T follicular helper cell (primary cell): Measurements from ENCODE around the gene SLC1A2.

Experiments used
- DNase-seq: peaks from one replicate; pipeline ENCODE4 v3.0.0-alpha.2; 2020; ENCODE audit warnings: low read depth
- total RNA-seq, 2 experiments: gene quantifications; one replicate each; lab custom pipeline; 2026; lab: John Stamatoyannopoulos, UW

SLC1A2 gene
- 0 reads per million in 2 experiments for total RNA-seq

DNA sequence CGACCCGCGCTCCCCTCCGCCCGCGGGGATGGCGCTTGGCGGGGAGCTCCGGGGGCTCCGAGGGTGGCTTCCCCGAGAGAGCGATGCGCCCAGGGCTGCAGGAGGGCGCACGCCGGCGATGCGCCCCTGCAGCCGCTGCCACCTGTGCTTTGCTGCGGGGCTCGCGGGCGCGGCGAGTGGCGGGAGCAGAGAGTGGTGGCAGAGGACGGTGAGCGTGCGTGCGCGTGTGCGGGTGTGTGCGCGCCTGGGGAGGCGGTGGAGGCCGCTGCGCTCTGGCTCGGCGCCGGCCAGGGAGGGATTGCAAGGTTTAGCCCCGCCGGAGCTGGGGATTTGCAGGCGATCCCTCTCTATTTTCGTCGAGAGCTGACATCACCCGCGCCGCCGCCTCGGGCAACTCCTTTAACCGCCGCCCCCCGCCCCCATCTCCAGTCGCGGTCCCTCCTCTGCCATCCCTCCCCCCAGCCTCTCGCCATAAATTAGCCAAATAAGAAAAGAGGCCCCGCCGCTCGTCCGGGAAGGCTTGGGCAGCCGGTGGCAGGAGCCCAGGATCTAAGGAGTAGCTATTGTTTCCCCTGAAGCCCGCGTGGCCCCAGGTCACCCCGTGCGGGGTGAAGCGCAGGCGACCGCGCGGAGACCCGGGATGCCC is at the start of gene SLC1A2:
Gene SLC1A2 (minus strand): TSS at position 375 of the 646 bp plus-strand sequence. CDS start 592 bp downstream, outside the sequence.
- no peak for DNase-seq

DNA sequence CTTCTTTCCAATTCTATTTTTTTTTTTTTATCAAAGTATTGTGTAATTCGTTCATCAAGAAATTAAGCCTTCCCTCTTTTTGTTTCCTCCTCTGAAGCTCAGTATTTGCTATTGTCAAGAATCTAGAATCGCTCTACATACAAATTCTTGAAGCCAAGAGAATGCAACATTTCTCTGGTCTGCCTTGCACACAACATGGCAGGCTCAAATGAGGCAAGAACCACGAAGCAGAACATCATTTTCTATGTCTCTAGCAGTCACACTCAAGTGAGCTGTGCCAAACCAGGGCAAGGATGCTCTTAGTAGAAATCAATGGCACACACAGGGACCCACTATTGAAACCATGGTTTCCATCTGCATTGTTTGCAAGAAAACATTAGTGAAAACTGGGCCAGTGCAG is 46.7 kb upstream of the SLC1A2 start:
- no peak for DNase-seq

DNA sequence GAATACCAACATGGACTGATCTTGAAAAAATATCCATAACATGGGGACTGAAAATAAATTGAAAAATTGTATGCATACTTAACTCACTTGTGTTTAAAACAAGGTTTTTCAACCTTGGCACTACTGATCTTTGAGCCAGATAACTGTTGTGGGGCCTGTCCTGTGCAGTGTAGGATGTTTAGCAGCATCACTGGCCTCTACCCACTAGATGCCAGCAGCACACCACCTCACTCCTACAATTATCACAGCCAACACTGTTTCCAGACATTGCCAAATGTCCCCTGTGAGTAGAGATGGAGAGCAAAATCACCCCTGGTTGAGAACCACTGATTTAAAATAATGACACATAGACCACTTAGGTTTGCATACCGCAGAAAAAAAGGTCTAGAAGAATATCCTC is 45.0 kb upstream of the SLC1A2 start:
- DNase-seq = no peak

DNA sequence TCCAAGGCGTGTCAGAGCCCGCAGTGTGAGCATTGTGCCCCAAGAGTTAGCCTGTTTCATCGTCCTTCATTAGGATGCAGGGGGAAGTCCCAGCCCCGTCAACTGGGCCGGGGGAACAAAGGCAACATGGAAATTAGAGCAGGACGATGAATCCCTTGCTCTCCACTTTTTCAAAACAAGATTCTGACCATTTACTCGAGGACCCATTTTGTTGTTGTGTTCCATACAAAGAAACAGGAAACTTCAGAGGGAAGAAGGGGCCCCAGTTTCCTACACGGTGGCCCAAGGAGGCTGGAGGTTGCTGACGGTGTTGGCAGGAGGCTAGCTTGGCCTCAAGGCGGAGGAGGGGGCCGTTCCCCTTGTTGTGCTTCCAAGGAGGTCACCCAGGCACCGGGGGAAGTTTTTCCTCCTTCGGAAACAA is 44.0 kb upstream of the SLC1A2 start:
- no peak for DNase-seq

DNA sequence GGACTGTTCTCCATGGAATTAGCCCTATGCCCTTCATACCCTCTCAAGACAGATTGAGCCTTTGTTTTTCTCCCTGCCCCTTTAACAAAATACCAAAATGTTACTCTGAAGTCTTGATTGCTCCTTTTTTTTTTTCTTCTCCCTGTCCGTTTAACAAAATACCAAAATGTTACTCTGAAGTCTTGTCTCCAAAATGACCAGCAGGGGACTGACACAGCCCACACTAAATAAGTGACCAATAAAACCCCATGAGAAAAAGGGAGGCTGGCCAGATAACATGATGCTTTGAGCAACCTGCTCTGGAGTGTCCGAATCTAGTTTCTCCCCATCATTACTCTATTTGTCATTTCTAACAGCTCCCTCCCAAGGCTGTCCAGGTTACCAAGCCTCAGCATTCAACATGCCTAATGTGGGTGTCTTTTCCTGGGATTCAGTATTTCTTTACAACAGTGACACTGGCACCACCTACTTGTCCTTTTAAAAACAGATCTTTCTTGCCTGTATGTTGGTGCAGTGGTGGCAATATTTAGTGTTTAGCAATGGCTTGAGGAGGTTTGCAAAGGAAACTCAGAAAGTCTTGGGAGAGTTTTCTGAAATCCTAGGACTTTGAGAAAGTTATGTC is 42.7 kb upstream of the SLC1A2 start:
- no peak for DNase-seq

DNA sequence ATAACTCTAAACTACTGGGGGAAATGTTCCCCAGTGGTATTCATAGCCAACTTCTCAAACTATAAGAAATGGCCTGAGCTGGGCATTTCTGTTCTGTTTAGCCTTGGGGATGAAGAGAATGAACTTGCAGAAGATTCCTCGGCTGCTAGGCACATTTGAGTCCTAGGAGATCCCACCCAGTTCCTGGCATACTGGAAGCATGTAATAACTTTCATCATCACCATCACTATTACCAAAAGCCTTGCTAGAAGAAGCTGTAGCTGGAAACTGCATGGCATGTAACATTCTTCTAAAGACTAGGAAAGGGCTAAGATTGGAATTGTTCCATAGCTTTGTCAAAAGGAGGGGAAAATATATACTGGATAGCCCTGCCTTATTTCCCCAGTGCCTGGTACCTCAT is 40.1 kb upstream of the SLC1A2 start:
- no peak for DNase-seq

DNA sequence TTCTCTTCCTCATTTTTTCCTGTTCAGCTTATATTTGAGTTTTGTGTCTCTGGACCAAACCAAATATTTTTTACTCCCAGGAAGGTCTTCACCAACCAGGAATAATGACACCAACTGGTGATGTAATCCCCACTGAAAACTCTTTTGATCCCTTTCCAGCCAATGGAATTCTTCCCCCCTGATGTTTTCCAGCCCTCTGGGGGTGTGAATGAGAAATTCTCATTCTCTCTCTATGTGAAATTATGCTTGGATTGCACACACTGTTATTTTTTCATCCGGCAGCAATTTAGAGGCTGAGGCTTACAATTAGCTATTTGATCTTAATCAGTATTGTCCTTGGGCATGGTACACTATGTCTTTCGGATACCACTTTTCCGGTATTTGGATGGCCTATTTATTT is 39.5 kb upstream of the SLC1A2 start:
- DNase-seq = no peak

DNA sequence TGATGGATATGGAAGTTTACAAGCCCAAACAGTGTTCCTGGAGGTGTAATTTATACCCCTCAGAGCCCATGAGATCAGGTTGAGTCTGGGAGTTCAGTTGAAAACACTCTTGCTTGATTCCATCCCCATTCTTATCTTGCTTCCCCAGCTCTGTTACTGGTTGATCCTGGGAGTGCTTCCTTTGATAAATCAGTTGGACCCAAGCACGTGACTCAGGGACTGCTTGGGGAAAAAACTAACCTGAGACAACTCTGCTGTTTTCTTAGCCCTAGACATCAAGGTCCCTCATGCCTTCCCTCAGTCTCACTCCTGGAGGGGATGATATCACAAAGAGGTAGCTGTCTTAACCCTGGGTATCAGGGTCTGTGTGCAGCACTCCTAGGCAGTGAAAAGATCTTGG is 35.0 kb upstream of the SLC1A2 start:
- no peak for DNase-seq

DNA sequence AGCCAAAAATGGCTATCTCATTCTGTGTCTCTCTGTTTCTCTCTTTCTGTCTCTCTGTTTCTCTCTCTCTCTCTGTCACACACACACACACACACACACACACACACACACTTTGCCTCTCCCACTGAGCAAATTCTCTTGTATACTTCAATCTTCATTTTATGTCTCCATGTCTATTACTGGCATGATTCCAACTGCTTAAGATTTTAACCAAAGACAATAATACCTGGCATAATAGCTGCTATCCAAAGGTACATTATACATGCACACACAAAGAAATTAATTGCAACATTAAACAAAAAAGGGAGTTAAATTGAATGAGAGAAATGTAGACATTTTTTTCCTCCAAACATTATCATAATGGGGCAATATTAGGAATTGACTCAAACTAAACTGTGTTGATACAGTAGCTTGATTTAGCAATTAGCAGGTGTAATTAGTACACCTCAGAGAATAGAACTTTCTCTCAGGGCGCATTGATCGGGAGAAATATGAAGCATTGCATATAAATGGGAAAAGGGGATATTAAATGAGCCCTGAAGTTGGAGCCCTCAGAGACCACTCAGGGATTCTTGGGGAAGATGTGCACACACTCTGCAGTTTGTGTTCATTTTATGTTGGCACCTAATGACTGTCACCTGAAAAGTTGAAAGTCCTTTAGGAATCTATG is 17.4 kb upstream of the SLC1A2 start:
- DNase-seq = no peak

DNA sequence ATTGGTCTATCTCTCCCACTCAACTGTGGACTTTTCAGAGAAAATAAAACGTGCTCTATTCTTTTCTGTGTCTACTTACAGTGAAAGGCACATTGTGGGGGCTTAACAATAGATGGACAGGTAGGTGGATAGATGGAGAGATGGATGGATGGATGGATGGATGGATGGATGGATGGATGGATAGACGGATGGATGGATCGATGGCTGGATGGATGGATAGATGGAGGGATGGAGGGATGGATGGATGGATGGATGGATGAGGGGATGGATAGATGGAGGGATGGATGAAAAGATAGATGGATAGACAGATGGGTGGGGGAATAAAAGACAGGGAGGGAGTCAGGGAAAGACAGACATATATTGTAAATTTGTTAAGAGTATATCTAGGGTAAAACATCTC is 14.2 kb upstream of the SLC1A2 start:
- DNase-seq = no peak

DNA sequence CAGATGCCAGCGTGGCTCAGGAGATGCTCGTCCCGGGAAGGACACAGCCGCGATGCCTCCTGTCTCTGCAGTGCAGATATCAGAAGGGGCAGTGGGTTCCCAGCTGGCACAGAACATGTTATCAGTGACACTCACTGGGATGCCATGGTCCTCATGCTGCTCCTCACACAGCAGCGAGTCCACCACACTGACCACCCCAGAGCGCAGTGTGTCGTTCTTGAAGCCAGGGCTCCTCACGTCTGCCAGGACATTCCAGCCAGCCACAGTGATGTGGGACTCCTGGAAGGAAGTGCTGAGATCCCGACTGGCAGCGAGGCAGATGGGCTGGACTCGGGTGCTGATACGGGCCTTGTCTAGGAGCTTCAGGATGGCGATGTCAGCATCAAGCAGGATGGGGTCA is 13.1 kb upstream of the SLC1A2 start:
- no peak for DNase-seq

DNA sequence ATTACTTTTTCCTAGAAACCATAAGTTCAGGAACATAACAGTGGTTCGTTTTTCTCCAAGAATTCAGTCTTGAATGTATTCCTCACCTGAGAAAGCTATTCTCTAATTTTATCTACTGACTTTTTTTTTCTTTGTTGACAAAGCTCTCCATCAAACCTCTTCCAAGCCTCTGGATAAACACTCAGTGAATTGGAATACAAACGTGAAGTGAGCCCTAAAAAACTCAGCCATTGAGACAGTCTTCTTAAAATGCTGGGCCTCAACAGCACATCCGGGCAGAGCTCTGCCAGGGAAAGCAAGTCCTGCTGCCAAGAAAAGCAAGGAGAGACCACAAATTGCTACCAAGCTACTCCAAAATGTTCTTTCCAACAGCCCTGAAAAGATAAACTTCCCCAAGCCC is 7.7 kb upstream of the SLC1A2 start:
- DNase-seq = no peak

DNA sequence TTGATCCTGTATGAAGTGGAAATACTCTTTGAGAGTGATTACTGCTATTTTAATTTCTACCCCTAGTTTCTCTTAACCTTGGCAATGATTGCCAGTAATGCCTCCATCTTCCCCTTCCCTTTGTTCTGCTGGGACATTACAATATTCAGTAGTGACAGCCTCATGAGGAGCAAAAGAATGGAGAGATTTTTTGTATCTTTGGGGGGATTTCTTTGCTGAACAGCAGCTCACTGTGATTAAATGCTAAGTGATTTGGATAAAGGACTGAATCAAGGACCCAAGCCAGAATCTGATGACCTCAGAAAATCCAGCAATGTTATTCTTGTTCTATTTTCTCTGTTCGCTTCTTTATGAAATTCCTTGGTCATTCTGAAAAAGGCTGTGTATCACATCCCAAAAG is 7.0 kb upstream of the SLC1A2 start:
- DNase-seq = no peak

DNA sequence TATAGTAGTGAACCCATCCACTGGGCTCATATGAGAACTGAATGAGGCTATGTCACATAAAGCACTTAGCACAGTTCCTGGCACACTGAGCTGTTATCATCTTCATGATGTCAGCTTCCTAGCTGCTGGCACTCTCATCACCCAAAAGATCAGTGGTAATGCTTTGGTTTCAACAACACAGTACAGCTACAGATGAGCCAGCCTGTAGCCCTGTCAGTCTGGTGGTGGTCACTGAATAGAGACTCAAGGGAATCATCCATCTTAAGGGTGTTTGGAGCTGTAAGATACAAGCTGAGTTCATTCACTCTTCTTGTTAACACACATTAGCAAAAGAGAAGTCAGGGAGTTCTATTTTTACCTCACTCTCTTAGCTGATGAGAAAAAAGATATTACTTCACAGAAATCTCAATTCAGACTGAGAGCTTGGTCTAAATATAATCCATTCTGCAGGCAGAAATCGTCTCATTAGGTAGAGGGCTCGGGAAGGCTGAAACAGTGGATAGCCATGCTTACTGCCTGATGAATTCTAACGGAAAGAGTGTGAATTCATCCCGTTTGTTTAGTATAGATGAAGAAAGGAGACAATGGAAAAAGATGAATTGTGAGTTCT is 6.3 kb upstream of the SLC1A2 start:
- DNase-seq = no peak

DNA sequence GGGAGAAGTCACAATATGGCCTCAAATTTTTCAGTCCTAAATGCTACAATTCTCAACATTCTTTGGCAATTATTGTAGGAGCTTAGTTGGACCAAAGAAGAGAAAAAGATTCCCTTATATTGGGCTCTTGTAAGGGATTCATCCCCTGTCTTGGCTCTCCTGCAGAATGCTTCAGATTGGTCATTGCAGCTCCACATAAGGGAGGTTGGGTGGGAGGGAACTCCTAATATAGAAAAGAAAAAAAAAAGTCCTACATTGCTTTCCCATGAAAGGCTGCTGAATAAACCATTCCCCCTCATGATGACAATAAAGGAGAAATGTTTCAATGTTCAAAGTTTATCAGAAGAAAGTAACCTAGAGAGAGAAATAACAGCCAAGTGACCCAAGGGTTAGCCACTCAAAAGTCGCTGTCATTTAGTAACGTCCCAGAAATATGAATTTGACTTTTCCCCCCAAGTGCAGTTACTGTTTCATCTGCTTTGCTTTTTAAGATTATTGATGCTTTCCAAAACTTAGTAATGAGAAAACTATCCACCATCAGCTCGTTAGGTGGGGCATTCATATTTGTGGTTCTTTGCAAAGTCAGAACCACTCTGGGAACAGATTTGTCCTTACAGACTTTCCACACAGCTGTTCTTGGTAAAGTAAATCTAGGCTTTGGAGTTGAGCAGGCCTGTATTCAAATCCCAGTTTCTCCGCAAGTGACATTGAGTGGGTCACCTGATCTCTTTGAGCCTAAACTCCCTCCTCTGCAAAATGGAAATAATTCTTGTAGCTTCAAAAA is 5.0 kb upstream of the SLC1A2 start:
- no peak for DNase-seq

DNA sequence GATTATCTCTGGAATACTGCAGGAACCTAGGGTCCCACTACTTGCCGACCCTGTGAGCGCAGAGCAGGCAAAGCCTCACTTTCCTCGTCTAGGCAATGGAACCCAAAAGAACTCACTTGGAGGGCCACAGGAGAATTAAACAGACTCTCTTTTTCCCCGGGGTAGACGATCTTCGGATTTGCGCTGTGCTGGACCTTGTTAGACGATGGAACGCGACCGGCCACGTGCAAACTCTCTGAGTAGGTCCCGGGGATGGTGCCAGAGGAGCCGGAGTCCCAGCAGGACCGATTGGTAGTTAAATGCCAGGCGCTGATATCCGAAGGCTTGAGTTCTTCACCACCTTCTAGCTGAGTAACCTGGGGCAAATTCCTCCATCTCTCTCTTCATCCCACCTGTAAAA is 1.0 kb upstream of the SLC1A2 start:
- no peak for DNase-seq

DNA sequence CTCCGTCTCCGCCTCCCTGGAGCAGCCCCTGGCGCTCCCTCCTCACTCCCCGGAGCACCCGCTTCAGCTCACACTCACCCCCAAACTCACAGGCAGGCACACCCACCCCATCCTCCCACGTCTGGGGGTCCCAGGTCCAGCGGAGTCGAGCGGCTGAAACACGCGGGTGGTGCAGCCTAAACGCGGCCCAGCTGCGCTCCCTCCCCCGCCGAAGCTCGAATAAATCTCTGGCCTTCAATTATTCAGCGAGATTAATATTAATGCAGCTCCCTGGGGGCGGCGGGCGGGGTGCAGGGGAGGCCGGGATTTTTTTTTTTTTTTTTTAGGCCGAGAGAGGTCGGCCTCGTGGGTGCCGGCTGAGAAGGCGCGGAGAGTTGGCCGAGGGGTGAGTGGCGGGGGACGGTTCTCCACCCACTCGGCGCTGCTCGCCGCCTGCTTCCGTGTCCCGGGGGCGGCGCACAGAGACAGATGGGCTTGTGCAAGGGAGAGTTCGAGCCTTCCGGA is 524 bp upstream of the SLC1A2 start:
- no peak for DNase-seq

DNA sequence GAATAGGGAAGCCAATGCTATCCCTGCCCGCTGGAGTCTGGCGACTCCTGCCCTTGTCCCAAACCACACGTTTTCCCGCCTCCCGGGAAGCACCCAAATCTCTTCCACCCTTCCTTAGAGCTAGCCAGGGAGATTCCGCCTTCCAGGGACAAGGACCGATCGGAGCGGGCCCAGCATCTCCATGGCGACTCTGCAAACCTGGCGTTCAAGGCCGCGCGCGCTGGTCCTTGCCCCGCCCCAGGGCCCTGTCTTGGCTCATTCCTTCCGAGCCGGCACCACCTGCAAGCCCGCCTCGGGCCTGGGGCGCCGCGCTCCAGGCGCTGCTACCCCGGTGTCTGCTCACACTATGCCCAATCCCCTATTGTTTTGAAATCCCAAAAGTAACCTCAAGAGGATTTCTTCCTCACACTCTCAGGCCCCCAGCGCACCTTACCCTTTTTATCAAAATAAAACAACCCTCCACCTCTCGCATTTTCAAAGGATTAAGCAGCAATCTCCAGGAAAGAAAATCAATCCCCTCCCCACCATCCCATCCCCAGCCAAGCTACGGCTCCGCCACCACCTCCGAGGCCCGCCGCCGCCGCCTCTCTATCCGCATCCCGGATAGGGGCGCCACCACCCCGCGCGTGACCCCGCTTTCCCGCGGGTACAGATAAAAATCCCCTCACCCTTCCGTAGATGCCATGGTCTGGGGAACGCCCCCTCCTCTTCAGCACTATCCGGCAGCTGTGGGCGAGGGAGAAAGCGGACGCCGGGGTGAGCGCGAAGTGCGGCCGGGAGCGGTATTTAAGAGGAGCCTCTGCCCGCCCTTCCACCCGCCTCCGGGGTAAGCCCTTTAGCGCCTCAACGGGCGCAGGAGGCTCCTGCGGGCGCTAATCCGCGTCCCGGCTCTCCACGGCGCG is 825 bp downstream of the SLC1A2 start:
- no peak for DNase-seq

DNA sequence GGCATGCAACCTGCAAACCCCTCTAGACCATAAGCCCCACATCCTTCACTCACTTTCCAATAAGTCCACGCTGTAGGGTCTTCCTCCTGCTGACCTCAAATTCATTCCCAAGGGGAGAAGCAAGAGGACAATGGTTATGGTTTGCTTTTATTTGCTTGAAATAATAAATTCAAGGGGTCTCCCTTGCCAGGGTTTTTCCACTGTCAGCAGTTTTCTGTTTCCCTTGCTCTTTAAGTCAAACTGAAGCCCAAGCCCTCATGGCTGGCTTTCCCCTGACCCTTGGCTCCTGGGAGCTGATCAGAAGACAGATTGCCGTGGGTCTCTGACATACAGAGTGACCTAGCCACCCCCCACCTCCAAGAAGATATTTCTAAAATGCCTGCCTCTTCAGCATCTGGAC is 3.9 kb downstream of the SLC1A2 start:
- DNase-seq = no peak

DNA sequence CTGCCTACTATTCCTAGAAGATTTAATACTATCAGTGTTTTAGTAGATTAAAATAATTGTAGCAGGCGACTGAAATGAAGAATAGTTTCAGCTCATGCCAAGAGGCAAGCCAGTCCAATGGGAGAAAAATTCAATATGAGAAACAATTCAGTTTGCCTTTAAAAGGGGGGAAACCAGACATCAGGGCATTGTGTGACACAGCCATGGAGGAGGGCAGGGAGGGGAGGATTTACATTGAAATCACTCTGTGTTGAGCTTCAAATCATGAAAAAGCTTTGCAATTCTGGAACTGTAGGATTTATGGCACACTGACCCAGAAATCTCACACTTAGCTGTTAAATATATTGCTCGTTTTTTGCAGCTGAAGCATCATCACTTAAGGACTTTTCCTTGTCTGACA is 4.6 kb downstream of the SLC1A2 start:
- no peak for DNase-seq

DNA sequence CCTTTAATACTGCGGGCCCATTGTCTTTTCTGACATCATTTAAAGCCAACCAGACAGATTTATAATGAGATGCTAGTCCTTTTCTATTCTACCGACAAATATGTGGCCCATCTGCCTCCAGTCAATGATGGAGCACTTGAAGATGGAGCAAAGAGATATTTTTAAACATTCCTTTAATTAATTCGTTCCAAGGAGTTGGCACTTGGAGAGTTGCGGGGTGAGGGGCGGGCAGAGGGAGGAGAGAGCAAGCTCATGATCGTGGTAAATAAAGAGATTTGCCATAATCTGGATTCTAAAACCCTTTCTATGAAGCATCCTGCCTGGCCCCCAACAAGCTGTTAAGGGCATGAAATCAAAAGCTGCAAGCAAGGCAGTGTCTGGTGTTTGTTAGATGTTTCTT is 5.0 kb downstream of the SLC1A2 start:
- DNase-seq = no peak
